ENCODE data around the gene LARP6. TPM values are rescaled to one million over a fixed set of nuclear protein-coding genes. Genes with fewer than 3 reads are reported as not detected.

Gene LARP6
- total RNA-seq, 2 experiments from 2014 or later: 0.12 to 1.9 TPM

Other genes with a start within 250 kb of the LARP6 start
- 1 to 10 TPM; 2.3 to 3.9 TPM for gene UACA, start 90.6 kb downstream of the LARP6 start, total RNA-seq
- gene THAP10, start 38.3 kb upstream of the LARP6 start, total RNA-seq: under 1 TPM; 0.22 to 0.43 TPM
- gene LRRC49, start 38.7 kb upstream of the LARP6 start, total RNA-seq: 1 to 10 TPM in 1 of 2 experiments, under 1 TPM in 1; 0.50 to 1.6 TPM

Measured in activated naive CD8-positive, alpha-beta T cell treated with anti-CD3 and anti-CD28 coated beads for 36 hours (primary cell).